Activated gamma-delta T cell treated with anti-CD3 and anti-CD28 coated beads, Interleukin-2, amount 50 U/mL, for 16 hours (primary cell): Measurements from ENCODE around the gene POLR1B.
A peak's percentile ranks its signal among the peaks of the same experiment; 100 is the strongest.
"Not testable (repeated sequence)": the region's sequence is repeated elsewhere in the genome, so short reads cannot be mapped to it uniquely, and the experiment has no call there.

Experiments used
- DNase-seq: peaks from one replicate; pipeline ENCODE4 v3.0.0-alpha.2; 2020; ENCODE audit warnings: low read depth

The POLR1B gene

DNA sequence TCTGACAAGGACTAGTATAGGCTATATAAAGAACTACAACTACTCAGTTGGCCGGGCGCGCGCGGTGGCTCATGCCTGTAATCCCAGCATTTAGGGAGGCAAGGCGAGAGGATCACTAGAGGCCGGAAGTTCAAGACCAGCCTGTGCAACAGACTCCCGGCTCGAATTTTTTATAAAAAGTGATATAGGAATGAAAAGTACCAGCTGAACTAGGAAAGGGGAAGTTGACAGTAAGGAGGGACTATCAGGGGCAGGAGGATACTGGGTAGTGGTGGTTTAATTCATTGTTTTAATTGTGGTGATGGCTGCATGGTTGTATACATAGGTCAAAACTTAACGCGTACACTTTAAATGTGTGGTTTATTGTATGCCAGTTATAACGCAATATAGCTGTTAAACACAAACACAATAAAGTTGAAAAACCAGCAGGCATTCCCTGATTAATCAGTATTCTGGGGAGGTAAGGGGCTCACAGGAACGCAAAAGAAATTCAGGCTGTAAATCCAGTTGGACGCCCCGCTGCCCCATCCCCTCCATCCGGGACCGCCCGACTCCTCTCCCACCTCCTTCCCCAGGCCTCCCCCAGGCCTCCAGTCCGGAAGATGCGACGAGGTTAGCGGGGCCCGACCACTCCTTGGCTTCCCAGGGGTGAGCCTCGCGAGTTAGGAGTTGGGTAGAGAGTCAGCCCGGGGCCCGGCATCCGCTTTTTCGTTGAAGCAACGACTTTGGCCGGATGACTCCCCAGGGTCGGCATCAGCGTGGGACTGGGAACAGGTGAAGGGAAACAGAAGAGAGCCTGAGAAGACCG is 746 bp upstream of the POLR1B start:
- peak; percentile 55 for DNase-seq

DNA sequence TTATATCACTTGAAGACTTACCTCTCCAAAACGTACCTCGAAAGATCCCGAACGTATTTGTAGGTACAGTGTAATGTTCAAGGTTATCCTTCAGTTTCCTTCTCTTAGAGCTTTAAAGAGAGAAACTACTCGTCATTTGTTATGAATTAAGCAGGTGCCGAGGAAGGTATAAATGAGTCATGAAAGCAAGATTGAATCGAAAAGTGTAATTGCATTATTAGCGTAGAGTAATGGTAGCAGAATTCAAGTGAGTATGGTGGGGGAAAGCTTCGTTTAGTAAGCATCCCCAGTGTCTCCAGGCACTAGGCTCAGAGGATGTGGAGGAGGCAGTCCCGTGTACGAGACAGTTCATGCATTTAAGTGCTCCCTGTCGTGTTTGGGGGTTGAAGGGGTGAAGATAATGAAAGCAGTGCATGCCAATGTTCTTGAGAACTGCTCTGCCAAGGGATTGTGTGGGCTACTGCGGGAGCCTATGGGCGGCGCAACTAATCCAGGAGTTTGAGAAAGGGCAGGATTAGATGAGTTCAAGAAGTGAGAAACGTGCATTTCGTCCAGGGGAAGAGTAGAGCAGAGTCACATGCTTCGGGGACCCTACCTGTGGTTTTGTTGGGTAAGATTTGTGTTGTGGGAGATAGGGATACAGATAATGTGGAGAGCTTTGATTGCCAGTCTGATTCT is 858 bp downstream of the POLR1B start:
- DNase-seq = no peak

DNA sequence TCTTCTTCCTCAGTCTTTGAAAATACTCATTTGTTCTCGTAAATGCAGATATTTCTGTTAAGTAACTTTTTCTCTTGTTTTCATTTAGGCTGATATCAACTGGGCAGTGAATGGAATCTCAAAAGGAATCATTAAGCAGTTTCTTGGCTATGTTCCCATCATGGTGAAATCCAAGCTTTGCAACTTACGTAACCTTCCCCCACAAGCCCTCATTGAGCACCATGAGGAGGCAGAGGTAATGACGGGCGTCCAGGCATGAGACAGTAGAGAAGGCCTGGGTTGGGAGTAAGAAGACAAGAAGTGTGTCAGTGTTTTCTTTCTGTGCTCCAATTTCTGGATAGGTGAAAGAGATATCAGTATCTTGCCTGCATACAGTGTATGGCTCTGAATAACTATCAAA is 5.1 kb downstream of the POLR1B start:
- DNase-seq = no peak

DNA sequence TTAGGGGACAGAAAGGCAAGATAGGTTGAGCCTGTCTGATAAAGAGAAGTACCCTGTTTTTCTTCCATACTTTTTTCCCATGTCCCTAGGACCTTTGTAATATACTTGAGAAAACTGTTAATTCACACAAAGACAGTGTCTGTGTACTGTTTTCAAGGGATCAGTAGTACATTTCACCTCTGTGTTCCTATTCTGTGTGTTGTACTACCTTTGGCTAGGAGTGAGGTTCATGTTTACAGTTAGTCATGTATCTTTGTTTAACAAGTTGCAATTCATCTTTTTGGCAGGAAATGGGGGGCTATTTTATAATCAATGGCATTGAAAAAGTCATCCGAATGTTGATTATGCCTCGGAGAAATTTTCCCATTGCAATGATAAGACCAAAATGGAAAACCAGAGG is 6.7 kb downstream of the POLR1B start:
- no peak for DNase-seq

DNA sequence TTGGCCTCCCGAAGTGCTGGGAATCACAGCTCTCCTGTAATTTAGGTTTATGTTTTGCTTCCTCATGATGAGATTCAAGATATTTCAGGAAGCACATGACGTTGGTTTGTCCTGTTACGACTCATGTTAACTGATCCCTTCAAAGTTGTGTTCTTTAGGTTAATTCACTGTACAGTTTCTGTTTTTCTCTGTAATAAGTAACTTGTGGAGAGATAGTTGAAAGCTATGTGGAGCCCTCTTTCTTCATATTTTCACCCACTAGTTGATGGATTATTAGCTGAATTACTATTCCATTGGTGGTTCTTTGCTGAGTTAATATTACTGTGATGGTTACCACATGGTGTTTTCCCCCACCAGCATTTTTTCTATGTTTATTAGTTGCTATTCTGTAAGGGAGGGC is 23.8 kb downstream of the POLR1B start:
- no peak for DNase-seq

DNA sequence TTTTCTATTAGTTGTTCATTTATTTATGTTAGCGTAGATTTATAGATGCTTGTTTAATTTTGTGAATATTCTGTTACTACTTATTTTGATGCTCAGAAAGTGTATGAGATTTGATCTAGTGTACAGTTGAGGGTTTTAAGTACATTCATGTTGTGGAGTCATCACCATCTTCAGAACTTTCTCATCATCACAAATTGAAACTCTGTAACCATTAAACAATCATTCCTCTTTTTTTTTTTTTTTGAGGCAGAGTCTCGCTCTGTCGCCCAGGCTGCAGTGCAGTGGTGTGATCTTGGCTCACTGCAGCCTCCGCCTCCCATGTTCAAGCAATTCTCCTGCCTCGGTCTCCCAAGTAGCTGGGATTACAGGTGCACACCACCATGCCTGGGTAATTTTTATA is 24.2 kb downstream of the POLR1B start:
- not testable (repeated sequence) for DNase-seq

DNA sequence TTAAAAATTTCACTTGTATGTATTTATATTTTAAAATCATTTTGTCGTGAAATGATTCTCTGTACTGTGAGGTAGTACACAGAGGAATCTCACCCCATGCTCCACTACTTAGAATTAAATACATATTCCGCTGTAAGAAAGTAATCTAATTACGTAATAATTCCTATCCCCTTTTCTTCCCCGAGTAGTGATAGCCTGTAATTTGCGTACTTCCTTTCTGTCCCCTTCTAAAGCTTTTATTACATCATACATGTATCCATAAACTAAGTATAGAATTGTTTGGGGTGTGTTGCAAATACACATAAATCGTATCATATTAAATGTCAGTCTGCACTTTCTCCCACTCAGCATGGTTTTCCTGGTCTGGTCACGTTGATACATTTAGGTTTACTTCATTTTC is 29.7 kb downstream of the POLR1B start:
- DNase-seq = no peak

DNA sequence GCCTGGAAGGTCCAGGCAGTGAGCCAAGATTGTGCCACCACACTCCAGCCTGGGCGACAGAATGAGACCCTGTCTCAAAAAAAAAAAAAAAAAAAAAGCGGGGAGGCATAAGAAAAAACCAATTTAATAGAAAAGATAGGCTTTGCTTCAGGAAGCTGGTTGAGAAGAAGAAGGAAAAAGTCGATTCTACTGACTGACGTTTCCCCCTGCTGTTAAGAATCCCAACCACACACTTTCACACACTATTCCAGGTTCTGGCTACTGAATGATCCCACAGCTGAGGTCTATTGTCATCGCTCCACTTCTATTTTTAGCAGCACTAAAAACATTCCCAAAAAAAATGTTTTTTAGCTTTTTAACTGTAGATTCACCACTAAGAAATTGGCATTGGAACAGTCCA is 35.5 kb downstream of the POLR1B start:
- DNase-seq = no peak

DNA sequence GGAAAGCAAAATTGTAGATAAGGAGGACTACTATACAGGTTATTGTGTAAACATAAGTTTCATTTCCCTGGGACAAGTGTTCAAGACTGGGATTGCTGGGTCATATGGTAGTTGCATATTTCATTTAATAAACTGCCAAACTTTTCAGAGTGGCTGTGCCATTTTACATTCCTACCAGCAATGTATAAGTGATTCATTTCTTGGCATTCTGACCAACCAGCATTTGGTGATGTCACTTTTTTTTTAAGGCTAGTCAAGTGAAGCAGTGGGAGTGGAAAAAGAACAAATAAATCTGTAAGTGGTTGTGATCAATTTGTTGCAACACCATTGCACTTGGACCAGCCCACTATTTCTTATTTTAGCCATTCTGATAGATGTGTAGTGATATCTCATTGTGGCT is 37.0 kb downstream of the POLR1B start:
- no peak for DNase-seq

DNA sequence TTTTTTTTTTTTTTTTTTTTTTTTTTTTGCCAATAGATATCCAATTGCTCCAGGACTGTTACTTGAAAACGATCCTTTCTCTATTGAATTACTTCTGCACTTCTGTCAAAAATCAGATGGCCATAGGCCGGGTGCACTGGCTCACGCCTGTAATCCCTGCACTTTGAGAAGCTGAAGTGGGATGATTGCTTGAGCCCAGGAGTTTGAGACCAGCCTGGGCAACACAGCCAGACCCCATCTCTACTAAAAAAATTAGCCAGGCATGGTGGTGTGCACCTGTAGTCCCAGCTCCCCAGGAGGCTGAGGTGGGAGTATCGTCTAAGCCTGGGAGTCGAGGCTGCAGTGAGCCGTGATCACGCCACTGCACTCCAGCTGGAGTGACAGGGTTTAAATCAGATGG is 37.8 kb downstream of the POLR1B start:
- DNase-seq = no peak

DNA sequence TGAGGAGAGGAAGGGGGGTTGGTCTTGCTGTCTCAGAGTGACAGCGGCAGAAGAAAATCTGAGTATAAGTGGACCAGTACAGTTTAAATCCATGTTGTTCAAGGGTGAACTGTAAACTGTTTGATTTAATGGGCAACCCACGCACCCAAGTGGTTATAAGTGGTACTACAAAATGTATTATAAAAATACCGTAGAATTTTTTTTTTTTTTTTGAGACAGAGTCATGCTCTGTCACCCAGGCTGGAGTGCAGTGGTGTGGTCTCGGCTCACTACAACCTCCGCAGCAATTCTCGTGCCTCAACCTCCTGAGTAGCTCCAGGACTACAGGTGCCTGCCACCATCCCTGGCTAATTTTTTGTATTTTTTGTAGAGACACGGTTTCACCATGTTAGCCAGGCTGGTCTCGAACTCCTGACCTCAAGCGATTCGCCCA is 40.1 kb downstream of the POLR1B start:
- DNase-seq = no peak

DNA sequence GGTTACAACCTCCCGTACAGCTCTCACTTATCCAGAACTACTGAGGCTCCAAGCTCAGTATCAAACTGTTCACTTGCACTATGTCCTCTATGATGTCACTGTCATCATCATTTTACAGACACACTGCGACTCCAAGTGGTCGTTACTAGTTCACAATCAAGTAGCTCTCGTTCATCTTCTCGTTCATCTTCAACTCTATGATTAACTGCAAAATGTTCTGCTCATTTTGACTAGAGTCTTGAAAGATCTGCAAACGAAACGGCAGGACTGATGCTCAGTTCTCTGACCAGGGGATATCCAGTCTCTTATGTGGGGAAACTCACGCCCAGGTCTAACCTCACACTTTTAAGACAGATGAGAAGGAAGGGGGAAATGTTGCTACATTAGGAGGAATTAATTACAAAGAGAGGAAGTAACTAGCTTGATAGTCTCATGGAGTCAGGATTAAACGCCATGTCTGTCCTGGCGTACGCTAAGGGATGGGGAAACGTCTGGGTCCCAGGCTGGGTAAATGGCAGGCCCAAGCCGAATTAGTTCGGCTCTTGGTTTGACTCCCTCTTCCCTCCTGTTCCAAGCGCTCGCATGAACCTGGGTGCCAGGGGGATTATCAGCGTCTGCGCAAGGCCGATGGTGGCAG is 41.4 kb downstream of the POLR1B start:
- no peak for DNase-seq

DNA sequence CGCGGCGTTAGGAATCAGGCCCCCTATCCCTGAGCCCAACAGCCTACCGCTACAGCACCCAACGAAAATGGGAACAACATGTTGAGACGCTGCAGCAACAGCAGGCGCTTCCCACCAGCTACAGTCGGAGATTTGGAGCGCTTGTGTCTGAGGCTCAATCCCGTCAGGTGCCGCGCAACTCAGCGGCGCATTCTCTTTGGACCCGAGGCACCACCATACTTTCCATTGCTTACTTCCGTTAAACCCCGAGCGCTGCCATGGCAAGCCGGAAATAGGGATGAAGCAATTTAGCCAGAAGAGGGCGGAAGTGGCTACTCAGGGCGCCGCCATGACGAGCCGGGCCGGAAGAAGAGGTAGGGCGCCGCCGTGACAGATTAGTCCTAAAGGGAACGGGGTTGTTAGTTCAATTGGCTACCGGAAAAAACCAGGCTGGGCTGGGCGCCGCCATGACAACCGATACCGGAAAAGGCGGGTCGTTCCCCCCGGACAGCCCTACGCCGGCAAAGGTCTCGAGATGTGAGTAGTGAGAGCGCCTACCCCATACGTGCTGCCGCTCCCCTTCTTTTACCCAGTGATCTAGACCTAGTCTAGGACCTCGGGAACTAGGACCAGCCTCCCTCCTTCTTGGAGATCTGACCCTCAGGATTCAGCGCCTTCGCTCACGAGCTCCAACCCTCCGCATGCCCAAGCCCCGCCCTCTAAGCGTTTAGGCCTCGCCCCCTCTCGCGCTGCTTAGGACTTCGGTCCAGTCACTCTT is 42.0 kb downstream of the POLR1B start, which contains the start of gene CHCHD5:
Gene CHCHD5 (plus strand): TSS at position 476 of the 757 bp plus-strand sequence. CDS start 39 bp downstream, at position 515.
- peak; percentile 89 for DNase-seq

DNA sequence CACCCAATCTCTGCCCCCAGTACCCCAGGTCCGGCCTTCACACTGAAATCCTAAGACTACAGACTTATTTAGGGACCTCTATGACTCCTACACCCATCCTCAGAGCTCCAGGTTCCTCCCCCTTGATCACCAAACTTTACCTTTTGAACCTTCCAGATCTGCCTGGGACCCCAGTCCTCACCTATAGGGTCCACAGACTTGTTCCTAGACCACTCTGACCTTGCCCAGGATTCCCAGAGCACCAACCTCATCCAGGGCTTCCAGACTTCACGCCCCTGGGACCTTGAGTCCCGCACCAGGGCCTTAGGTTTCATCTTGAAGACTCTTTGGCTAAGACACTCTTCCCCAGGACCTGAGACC is 42.6 kb downstream of the POLR1B start:
- no peak for DNase-seq

DNA sequence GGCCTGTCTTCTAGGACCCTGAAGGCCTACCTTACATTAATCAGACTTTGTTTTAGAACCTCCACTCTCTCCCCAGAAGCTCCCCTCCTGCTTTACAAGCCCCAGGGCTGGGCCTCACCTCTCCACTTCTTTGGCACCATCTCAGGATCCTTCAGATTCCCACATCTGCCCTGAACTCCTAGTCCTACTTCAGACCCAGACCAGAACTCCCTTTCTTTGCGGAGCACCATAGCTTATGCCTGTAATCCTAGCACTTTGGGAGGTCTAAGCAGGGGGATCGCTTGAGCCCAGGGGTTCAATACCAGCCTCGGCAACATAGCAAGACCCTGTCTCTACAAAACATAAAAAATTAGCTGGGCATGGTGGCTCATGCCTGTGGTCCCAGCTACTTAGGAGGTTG is 43.1 kb downstream of the POLR1B start:
- DNase-seq = no peak

DNA sequence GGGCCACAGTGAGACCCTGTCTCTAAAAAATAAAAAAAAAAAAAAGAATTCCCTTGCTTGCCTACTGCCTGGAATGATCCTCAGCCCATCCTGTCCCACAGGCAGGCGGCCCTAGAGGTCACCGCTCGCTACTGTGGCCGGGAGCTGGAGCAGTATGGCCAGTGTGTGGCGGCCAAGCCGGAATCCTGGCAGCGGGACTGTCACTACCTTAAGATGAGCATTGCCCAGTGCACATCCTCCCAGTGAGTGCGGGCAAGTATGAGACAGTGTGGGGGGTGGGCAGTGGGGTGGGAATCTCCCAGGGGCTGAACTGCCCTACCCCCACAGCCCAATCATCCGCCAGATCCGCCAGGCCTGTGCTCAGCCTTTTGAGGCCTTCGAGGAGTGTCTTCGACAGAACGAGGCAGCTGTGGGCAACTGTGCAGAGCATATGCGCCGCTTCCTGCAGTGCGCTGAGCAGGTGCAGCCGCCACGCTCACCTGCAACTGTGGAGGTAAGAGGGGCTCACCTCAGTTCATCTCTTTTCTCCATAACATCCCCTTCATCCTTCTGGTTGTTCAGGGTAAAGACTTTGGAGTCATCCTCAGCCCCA is 43.7 kb downstream of the POLR1B start:
- DNase-seq = no peak

DNA sequence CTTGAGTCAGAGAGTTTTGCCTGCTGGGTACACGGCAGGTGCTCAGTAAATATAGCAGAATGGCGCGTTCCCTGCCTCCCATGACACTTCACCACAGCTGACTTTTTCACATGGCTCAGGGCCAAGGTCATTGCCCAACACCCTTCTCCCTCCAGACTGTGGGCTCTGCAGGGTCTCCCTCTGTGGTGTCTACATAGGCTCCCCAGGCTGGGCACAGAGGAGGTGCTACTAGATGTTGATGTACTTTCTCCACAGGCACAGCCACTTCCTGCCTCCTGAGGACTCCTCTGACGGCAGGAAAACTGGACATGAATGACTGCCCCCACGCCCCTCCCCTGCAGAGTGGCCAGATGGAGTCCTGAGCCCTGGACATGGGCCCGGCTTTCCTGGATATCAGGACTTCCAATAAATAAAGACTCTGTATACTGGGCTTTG is 46.4 kb downstream of the POLR1B start:
- no peak for DNase-seq

DNA sequence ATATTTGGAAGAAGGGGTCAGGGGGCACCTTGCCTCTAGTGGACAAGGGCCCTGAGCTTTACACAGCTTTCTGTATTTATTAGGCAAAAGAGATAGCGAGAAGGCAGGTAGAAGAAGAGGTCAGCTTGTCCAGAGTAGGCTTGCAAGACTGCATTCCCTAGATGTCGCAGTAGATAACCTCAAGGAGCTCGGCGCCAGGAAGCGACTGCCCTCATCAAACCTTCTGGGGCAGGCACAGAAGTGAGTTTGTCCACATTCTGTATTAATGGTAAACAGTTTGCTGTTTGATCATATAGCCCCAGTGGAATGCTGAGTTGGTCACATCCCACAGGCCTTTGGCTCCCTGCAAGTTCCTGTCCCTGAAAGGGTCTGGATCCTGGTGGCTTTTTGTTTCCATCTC is 49.1 kb downstream of the POLR1B start:
- no peak for DNase-seq

DNA sequence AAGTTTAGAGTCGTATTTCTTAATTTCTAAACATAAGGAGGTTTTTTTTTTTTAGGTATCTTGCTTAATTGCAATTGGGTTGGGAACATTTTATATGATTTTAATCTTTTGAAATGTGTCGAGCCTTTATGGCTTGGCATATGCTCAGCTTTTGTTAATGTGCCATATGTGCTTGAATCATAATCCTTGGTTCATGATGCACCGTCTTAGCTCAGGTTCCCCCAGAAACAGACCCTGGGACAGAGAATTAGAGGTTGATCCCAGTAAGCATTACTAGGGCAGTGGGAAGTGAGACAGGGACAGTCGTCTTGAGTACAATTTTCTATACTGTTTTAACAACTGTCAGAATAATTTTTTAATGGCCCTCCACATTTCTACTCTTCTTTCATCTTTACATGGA is 51.5 kb downstream of the POLR1B start:
- no peak for DNase-seq

DNA sequence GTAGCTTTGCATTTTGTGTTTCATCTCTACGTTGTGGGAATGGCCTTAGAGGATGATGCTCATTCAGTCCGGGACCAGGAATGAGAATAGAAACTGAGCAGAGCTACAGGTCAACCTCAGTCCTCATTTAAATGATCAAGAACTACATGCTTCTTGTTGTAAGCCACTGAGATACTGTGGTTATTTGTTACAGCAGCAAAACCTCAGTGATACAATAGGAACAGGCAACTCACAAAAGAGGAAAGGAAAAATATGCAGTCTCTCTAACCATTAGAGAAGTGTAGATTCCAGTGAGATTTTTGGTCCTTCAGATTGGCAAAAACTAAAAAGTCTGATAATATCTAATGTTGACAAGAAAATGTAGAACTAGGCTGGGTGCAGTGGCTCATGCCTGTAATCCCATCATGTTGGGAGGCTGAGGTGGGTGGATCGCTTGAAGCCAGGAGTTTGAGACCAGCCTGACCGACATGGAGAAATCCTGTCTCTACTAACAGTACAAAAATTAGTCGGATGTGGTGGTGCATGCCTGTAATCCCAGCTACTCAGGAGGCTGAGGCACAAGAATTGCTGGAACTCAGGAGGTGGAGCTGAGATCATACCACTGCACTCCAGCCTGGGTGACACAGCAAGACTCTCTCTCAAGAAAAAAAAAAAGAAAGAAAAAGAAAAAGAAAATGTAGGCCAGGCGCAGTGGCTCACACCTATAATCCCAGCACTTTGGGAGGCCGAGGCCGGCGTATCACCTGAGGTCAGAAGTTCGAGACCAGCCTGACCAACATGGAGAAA is 55.5 kb downstream of the POLR1B start:
- no peak for DNase-seq

DNA sequence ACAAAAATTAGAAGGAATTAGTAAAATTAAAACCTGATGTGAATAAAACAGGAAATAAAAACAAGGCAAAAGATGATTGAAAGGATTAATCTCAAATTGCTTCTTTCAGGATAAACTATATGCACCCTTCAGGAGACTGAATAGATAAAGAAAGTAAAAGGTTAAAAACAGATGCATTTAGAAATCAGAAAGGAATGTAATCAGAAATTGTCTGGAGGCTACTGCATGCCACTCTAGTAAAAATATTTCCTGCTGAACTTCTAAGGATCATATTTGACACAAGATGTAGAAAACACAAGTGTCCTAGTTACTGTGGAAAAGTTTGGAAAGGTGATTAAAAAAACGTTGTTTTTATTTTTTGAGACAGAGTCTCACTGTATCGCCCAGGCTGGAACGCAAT is 58.4 kb downstream of the POLR1B start:
- DNase-seq = no peak
